Kidney (tissue), 14 donors: ENCODE results near the gene STEAP2. TPM values are rescaled to one million over a fixed set of nuclear protein-coding genes. Genes with fewer than 3 reads are reported as not detected.

Source experiments
- DNase-seq, 5 donors: peaks; one replicate each; pipeline ENCODE4 v3.0.0-alpha.2; 2013 to 2020
- FAIRE-seq: peaks from 2 replicates; lab custom pipeline; 2012; peaks lifted over from hg19 to GRCh38; lab: Jason Lieb, UNC
- H3K27ac ChIP-seq, 2 donors: one replicate each; pipeline ENCODE4 v1.7.0; 2013; ENCODE audit warnings: low read depth in 2 of 2, low read length in 2 of 2, inconsistent platforms in 1 of 2
- H3K27me3 ChIP-seq: one replicate; pipeline ENCODE4 v1.7.1; 2013; ENCODE audit warnings: low read length, inconsistent platforms; ENCODE audit not compliant: control insufficient read depth, insufficient read depth
- H3K36me3 ChIP-seq, 3 donors: one replicate each; pipeline versions ENCODE4 v1.7.0 to v1.7.1; 2013; ENCODE audit warnings: low read length in 3 of 3, control low read depth in 1 of 3, inconsistent platforms in 1 of 3; ENCODE audit not compliant: insufficient read depth in 3 of 3, control insufficient read depth in 2 of 3
- H3K4me1 ChIP-seq, 3 donors: one replicate each; pipeline versions ENCODE4 v1.7.0 to v1.7.1; 2013; ENCODE audit warnings: low read length in 3 of 3, inconsistent platforms in 1 of 3, low read depth in 1 of 3; ENCODE audit not compliant: control insufficient read depth in 2 of 3, insufficient read depth in 2 of 3
- H3K4me3 ChIP-seq, 3 donors: one replicate each; pipeline versions ENCODE4 v1.7.0 to v1.8.1; 2013; ENCODE audit warnings: low read length in 3 of 3, control low read depth in 1 of 3, inconsistent platforms in 1 of 3
- H3K9ac ChIP-seq, 3 donors: one replicate each; pipeline versions ENCODE4 v1.7.0 to v1.7.1; 2013; ENCODE audit warnings: low read length in 3 of 3, control low read depth in 1 of 3, inconsistent platforms in 1 of 3
- H3K9me3 ChIP-seq, 3 donors: one replicate each; pipeline versions ENCODE4 v1.7.0 to v1.7.1; 2013; ENCODE audit warnings: low read length in 3 of 3, control low read depth in 1 of 3, inconsistent platforms in 1 of 3; ENCODE audit not compliant: control insufficient read depth in 2 of 3, insufficient read depth in 1 of 3
- CTCF ChIP-seq: IDR thresholded peaks from 3 replicates; pipeline ENCODE4 v1.5.1; 2012; ENCODE audit warnings: mild to moderate bottlenecking, moderate library complexity, borderline replicate concordance; ENCODE audit not compliant: insufficient read depth; ENCODE audit errors: extremely low read depth
- intact Hi-C: fragments of 100-400 bp; cut with DNase I; formaldehyde crosslinking; loops from one replicate; pipeline ENCODE4 v1.11.1; 2022
- polyA plus RNA-seq: library from polyadenylated mRNA; stranded (reverse); fragments of 350-450 nt; fragmentation: Illumina TruSeq; extraction: RNeasy Lipid Tissue Mini Kit (QIAGEN cat#74804); gene quantifications from one replicate; pipeline ENCODE4 v1.2.3, GENCODE V29; 2014; ENCODE audit warnings: low read depth, low replicate concordance; ENCODE audit not compliant: insufficient read depth
- total RNA-seq: library from RNA; stranded (reverse); fragmentation: NEBNext Ultra II Directional; extraction: Animal tissue kit (Norgen Biotek cat#: 25700); gene quantifications from one replicate; pipeline ENCODE4 v1.2.1, GENCODE V29; 2021
- donor health status: control.
- donor health status: control.
- donor health status: control.
- donor health status: control.
- donor health status: control.
- donor health status: DM: yes; HTN: yes; CAD: no.
- donor health status: Normal renal cell carcinoma (clear cell type).

The STEAP2 gene
- total and polyA plus RNA-seq, 2 donors from 2014 or later, result 8.9 to 15.8 TPM

DNA sequence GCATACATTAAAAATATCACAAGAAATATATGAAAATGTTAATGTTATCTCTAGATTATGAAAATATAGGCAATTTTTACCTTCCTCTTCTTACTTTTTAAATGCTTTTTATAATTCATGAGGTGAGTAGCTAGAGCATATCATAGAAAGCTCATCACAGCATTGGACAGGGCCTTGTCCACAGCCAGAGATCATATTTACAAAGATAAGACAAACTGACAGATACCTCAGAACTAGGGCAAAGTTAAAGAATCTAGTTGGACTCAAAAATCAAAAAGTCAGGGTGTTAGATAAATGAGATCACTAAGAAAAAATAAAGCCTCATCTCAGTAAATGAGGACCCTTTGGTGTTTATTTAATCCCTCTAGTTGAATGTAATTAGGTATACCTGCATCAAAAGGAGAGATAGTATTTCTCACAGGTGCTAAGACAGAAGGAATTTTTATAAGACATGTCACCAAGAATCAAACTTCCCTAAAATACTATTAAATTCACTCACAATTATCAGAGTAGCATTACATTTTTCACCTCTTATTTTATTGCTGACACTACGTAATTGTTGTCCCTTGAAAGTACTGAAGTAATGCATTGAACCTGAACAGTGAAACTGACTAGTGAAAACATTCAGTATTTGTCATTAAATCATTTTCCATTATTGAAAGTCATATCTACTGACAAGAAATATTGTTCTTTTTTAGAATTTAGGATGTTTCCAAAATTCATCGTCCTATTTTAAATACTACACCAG, 59.1 kb downstream of the STEAP2 start:
- Histone ChIP-seq H3K4me3 (no peak overlapping the region), H3K27ac (no peak overlapping the region), H3K4me1 (peaks cover 0 to 6% (median 0%) of the 10 kb centered on the region in 3 donors), H3K36me3 (no peaks in the 10 kb centered on the region), H3K9me3 (no peaks in the 10 kb centered on the region), H3K9ac (no peak overlapping the region), H3K27me3 (no peaks in the 10 kb centered on the region)
- TF ChIP-seq CTCF, result no peak
- intact Hi-C loops, result no loop called here
- DNase-seq (no peak), FAIRE-seq (no peak)

DNA sequence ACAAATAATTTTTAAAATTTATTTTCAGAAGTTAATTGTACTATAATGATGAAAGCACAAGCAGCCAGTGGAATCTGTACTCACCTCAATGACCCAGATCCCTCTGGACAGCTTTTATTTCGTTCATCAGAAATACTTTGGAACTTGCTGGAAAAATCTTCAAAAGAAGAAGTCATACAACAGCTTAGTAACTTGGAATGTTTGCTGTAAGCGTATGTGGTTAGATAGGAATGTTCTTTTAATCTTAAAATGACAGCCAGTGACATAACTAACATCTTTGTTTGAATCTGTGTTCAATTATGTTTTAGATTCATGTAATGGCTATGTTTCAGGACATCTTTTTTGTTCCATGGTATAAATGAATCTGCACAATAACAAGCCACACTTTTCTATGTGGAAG, 60.2 kb downstream of the STEAP2 start:
- TF ChIP-seq CTCF, result no peak
- DNase-seq (no peak), FAIRE-seq (no peak)
- Histone ChIP-seq H3K27ac (no peak overlapping the region), H3K9me3 (no peaks in the 10 kb centered on the region), H3K4me1 (peaks cover 0 to 6% (median 0%) of the 10 kb centered on the region in 3 donors), H3K27me3 (no peaks in the 10 kb centered on the region), H3K4me3 (no peak overlapping the region), H3K9ac (no peak overlapping the region), H3K36me3 (no peaks in the 10 kb centered on the region)
- intact Hi-C loops, result no loop called here

DNA sequence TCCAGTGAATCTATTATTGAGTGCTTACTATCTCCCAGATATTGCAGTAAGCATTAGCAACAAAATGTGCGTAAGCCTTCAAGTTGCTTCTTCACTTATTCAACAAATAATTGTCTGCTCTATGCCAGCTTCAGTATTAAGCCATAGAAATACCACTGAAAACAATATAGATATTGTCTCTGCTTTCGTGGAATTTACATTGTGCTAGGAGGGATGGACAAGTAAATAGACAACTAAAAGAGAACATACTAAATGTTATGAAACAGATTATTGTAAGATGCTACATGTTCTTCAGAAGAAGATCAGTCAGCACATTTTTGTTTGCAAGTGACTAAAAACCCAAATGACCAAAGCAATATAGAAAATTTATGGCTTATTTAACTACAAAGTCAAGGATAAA, 60.7 kb downstream of the STEAP2 start:
- no peak overlapping the region for H3K9ac ChIP-seq
- no peaks in the 10 kb centered on the region for H3K36me3 ChIP-seq
- no peak for TF ChIP-seq CTCF
- FAIRE-seq (no peak), DNase-seq (no peak)
- H3K4me3 ChIP-seq, result no peak overlapping the region
- H3K27ac ChIP-seq, result no peak overlapping the region
- H3K27me3 ChIP-seq, result no peaks in the 10 kb centered on the region
- H3K4me1 ChIP-seq, result peaks cover 0 to 6% (median 0%) of the 10 kb centered on the region in 3 donors
- H3K9me3 ChIP-seq, result no peaks in the 10 kb centered on the region
- intact Hi-C loops, result no loop called here
